GM23338 (cell line): Measurements from ENCODE around the gene LRTM2. TPM values are rescaled to one million over a fixed set of nuclear protein-coding genes. Genes with fewer than 3 reads are reported as not detected.

Source experiments
- ATAC-seq: fragments of 200-7000 bp; cut with Tn5 transposase; 3 replicates; pipeline ENCODE4 v1.9.1; 2020
- DNase-seq: peaks from one replicate; pipeline ENCODE4 v3.0.0-alpha.2; 2015; ENCODE audit warnings: low spot score
- H2AFZ ChIP-seq: fragments of 200-600 bp; sonication (generic); 2 replicates; pipeline ENCODE4 v1.8.0; 2016; ENCODE audit warnings: antibody characterized with exemption, mild to moderate bottlenecking, moderate library complexity
- H3F3A ChIP-seq: fragments of 200-600 bp; sonication (generic); replicated peaks from 2 replicates; pipeline ENCODE4 v1.8.0; 2017; ENCODE audit warnings: antibody characterized with exemption, mixed run types, low read depth
- H3K27ac ChIP-seq: fragments of 200-600 bp; sonication (generic); 2 replicates; pipeline ENCODE4 v1.6.1; 2016; ENCODE audit warnings: low read depth
- H3K27me3 ChIP-seq: fragments of 200-600 bp; sonication (generic); 2 replicates; pipeline ENCODE4 v1.8.0; 2016; ENCODE audit warnings: mild to moderate bottlenecking, mixed run types, moderate library complexity; ENCODE audit not compliant: insufficient read depth
- H3K36me3 ChIP-seq: fragments of 200-600 bp; sonication (generic); 2 replicates; pipeline ENCODE4 v1.8.0; 2016; ENCODE audit warnings: mild to moderate bottlenecking; ENCODE audit not compliant: insufficient read depth
- H3K4me1 ChIP-seq: fragments of 200-600 bp; sonication (generic); 2 replicates; pipeline ENCODE4 v1.8.0; 2016; ENCODE audit warnings: mild to moderate bottlenecking, moderate library complexity; ENCODE audit not compliant: insufficient read depth
- H3K4me2 ChIP-seq: fragments of 200-600 bp; sonication (generic); 2 replicates; pipeline ENCODE4 v1.7.1; 2017; ENCODE audit warnings: mixed run types
- H3K4me3 ChIP-seq: fragments of 200-600 bp; sonication (generic); 2 replicates; pipeline ENCODE4 v1.6.1; 2016; ENCODE audit warnings: mixed run types
- H3K79me2 ChIP-seq: fragments of 200-600 bp; sonication (generic); replicated peaks from 2 replicates; pipeline ENCODE4 v1.8.0; 2017; ENCODE audit warnings: mild to moderate bottlenecking; ENCODE audit not compliant: insufficient read depth
- H3K9me2 ChIP-seq: fragments of 200-600 bp; sonication (generic); 2 replicates; pipeline ENCODE4 v1.8.0; 2017; ENCODE audit not compliant: insufficient read depth
- H4K20me1 ChIP-seq: fragments of 200-600 bp; sonication (generic); replicated peaks from 2 replicates; pipeline ENCODE4 v1.8.0; 2017; ENCODE audit warnings: mild to moderate bottlenecking; ENCODE audit not compliant: insufficient read depth
- H3K27ac Mint-ChIP-seq: 2 replicates; pipeline ENCODE4 v1.8.0; 2020; ENCODE audit warnings: inconsistent platforms, mild to moderate bottlenecking, moderate library complexity, mixed read lengths
- H3K27me3 Mint-ChIP-seq: 3 replicates; pipeline ENCODE4 v1.8.0; 2022; ENCODE audit warnings: low read depth, mild to moderate bottlenecking, moderate library complexity, mixed read lengths, inconsistent platforms; ENCODE audit not compliant: insufficient read depth, poor library complexity
- H3K36me3 Mint-ChIP-seq: 3 replicates; pipeline ENCODE4 v1.8.0; 2021; ENCODE audit warnings: low read depth, mild to moderate bottlenecking, inconsistent platforms, moderate library complexity, mixed read lengths
- H3K4me1 Mint-ChIP-seq: 3 replicates; pipeline ENCODE4 v1.8.0; 2020; ENCODE audit warnings: mild to moderate bottlenecking, inconsistent platforms, mixed read lengths
- H3K4me3 Mint-ChIP-seq: 3 replicates; pipeline ENCODE4 v1.8.0; 2021; ENCODE audit warnings: moderate library complexity, mild to moderate bottlenecking, inconsistent platforms, mixed read lengths
- H3K9me3 Mint-ChIP-seq: 3 replicates; pipeline ENCODE4 v1.8.0; 2020; ENCODE audit warnings: moderate library complexity, mild to moderate bottlenecking, inconsistent platforms, mixed read lengths
- CREB1 ChIP-seq: fragments of 250-450 bp; sonication (Bioruptor Pico); IDR thresholded peaks from 2 replicates; pipeline ENCODE4 v1.5.0; 2020; ENCODE audit warnings: low read depth, mild to moderate bottlenecking, moderate library complexity
- EZH2 ChIP-seq: fragments of 200-600 bp; sonication (generic); IDR thresholded peaks from one replicate; pipeline ENCODE4 v1.8.0; 2017; ENCODE audit warnings: antibody characterized with exemption, mild to moderate bottlenecking, low read depth; ENCODE audit not compliant: unreplicated experiment
- EZH2phosphoT487 ChIP-seq: fragments of 200-600 bp; sonication (generic); IDR thresholded peaks from one replicate; pipeline ENCODE4 v1.8.1; 2018; ENCODE audit warnings: antibody characterized with exemption; ENCODE audit not compliant: unreplicated experiment
- JUNB ChIP-seq: IDR thresholded peaks from one replicate; pipeline ENCODE4 v1.6.1; 2016; ENCODE audit warnings: antibody characterized with exemption; ENCODE audit not compliant: unreplicated experiment
- NANOG ChIP-seq: IDR thresholded peaks from 2 replicates; pipeline ENCODE4 v1.6.1; 2016; ENCODE audit warnings: antibody characterized with exemption, borderline replicate concordance
- POLR2AphosphoS5 ChIP-seq: IDR thresholded peaks from 2 replicates; pipeline ENCODE4 v1.6.1; 2016; ENCODE audit warnings: antibody characterized with exemption, low read depth
- REST ChIP-seq: IDR thresholded peaks from one replicate; pipeline ENCODE4 v1.6.1; 2018; ENCODE audit warnings: antibody characterized with exemption; ENCODE audit not compliant: unreplicated experiment
- STAT1 ChIP-seq: IDR thresholded peaks from one replicate; pipeline ENCODE4 v1.6.1; 2016; ENCODE audit warnings: antibody characterized with exemption; ENCODE audit not compliant: unreplicated experiment
- ZNF114 ChIP-seq: fragments of 250-450 bp; sonication (Bioruptor Pico); IDR thresholded peaks from 2 replicates; pipeline ENCODE4 v1.5.0; 2020; ENCODE audit warnings: mild to moderate bottlenecking, moderate library complexity
- ZNF331 ChIP-seq: fragments of 250-450 bp; sonication (Bioruptor Pico); IDR thresholded peaks from 2 replicates; pipeline ENCODE4 v1.5.0; 2020; ENCODE audit warnings: low read depth, mild to moderate bottlenecking, moderate library complexity
- polyA plus RNA-seq: library from polyadenylated mRNA; unstranded; fragments of >200 nt; fragmentation: Nextera tagmentation; extraction: Ambion mirVana; gene quantifications from 2 replicates; pipeline ENCODE4 v1.2.1, GENCODE V29; 2016
- total RNA-seq: library from RNA; depleted of rRNA; stranded (reverse); fragments of >200 nt; shearing (Covaris generic); gene quantifications from 2 replicates; pipeline ENCODE4 v1.2.3, GENCODE V29; 2014
- TF ChIP-seq, protein P1 (sequence below): IDR thresholded peaks from 2 replicates; pipeline ENCODE4 v1.6.1; 2016; ENCODE audit warnings: antibody characterized with exemption
- TF ChIP-seq, protein P2 (sequence below), 2 experiments: fragments of 200-600 bp in 1 of 2; sonication (generic) in 1 of 2; conservative IDR thresholded peaks; 2 replicates each; pipeline versions ENCODE4 v1.5.1 to v1.6.1; 2016 to 2017; ENCODE audit warnings: antibody characterized with exemption in 2 of 2, low read depth in 2 of 2, mild to moderate bottlenecking in 2 of 2, moderate library complexity in 1 of 2

LRTM2 gene
- total and polyA plus RNA-seq, 2 experiments from 2014 or later: 0.08 TPM; not detected in 1

GRCh38 chr12:1864867-1865266, 44.5 kb downstream of the LRTM2 start (continued):
- TF ChIP-seq, protein P1, sequence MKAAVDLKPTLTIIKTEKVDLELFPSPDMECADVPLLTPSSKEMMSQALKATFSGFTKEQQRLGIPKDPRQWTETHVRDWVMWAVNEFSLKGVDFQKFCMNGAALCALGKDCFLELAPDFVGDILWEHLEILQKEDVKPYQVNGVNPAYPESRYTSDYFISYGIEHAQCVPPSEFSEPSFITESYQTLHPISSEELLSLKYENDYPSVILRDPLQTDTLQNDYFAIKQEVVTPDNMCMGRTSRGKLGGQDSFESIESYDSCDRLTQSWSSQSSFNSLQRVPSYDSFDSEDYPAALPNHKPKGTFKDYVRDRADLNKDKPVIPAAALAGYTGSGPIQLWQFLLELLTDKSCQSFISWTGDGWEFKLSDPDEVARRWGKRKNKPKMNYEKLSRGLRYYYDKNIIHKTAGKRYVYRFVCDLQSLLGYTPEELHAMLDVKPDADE: no peak
- TF ChIP-seq ZNF114 (CRISPR knock-in tag): no peak
- no peak for TF ChIP-seq STAT1
- TF ChIP-seq JUNB: no peak
- TF ChIP-seq REST: no peak

GRCh38 chr12:1865284-1865866, 45.0 kb downstream of the LRTM2 start:
- H4K20me1 ChIP-seq: no peaks in the 10 kb centered on the region
- no peak overlapping the region for H3K4me2 ChIP-seq
- no peaks in the 10 kb centered on the region for H3K4me1 ChIP-seq
- H3K4me1 Mint-ChIP-seq: peaks cover 1% of the 10 kb centered on the region; the same call in 2 of the 3 replicates
- peak overlapping the region; percentile 91 for H2AFZ ChIP-seq
- no peaks in the 10 kb centered on the region for H3K79me2 ChIP-seq
- no peaks in the 10 kb centered on the region for H3K9me2 ChIP-seq
- H3K36me3 ChIP-seq: no peaks in the 10 kb centered on the region
- H3K4me3 ChIP-seq: no peak overlapping the region
- no peaks in the 10 kb centered on the region for H3K27me3 ChIP-seq
- no peak overlapping the region for H3K4me3 Mint-ChIP-seq
- H3K36me3 Mint-ChIP-seq: no peaks in the 10 kb centered on the region
- H3K27ac Mint-ChIP-seq: no peak overlapping the region
- DNase-seq: peak; percentile 19
- no peak overlapping the region for H3K27ac ChIP-seq
- H3K27me3 Mint-ChIP-seq: peaks cover 6% of the 10 kb centered on the region
- no peaks in the 10 kb centered on the region for H3F3A ChIP-seq
- no peaks in the 10 kb centered on the region for H3K9me3 Mint-ChIP-seq
- ATAC-seq: peak; percentile 38
- TF ChIP-seq, protein P1: no peak
- TF ChIP-seq EZH2: no peak
- TF ChIP-seq NANOG: no peak
- no peak for TF ChIP-seq EZH2phosphoT487
- no peak for TF ChIP-seq ZNF114 (CRISPR knock-in tag)
- TF ChIP-seq, protein P2, sequence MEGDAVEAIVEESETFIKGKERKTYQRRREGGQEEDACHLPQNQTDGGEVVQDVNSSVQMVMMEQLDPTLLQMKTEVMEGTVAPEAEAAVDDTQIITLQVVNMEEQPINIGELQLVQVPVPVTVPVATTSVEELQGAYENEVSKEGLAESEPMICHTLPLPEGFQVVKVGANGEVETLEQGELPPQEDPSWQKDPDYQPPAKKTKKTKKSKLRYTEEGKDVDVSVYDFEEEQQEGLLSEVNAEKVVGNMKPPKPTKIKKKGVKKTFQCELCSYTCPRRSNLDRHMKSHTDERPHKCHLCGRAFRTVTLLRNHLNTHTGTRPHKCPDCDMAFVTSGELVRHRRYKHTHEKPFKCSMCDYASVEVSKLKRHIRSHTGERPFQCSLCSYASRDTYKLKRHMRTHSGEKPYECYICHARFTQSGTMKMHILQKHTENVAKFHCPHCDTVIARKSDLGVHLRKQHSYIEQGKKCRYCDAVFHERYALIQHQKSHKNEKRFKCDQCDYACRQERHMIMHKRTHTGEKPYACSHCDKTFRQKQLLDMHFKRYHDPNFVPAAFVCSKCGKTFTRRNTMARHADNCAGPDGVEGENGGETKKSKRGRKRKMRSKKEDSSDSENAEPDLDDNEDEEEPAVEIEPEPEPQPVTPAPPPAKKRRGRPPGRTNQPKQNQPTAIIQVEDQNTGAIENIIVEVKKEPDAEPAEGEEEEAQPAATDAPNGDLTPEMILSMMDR (conservative IDR thresholded peaks at IDR 0.05; ENCODE audit: low read depth in 2 of 2): no peak
- no peak for TF ChIP-seq STAT1
- TF ChIP-seq JUNB: no peak
- no peak for TF ChIP-seq ZNF331
- TF ChIP-seq POLR2AphosphoS5: no peak
- TF ChIP-seq CREB1 (CRISPR knock-in tag): no peak
